Measurements from ENCODE around the gene MBD2. TPM values are rescaled to one million over a fixed set of nuclear protein-coding genes. Genes with fewer than 3 reads are reported as not detected.

Gene MBD2
- total RNA-seq, 1 experiment from 2014 or later: 79.7 TPM

GRCh38 chr18:54239601-54240000 is 15.1 kb upstream of the MBD2 start:
- Histone ChIP-seq H3K4me3 (ENCODE audit: low read depth, low read length, poor library complexity, severe bottlenecking) (no peak overlapping the region), H3K4me1 (ENCODE audit: insufficient read depth, low read length, poor library complexity, severe bottlenecking) (no peaks in the 10 kb centered on the region), H3K27ac (ENCODE audit: low read depth, low read length, poor library complexity, severe bottlenecking) (no peak overlapping the region), H3K27me3 (replicated peaks; ENCODE audit: insufficient read depth, low read depth, low read length, poor library complexity) (no peaks in the 10 kb centered on the region), H3K9me3 (ENCODE audit: low read depth, low read length, poor library complexity, severe bottlenecking) (no peaks in the 10 kb centered on the region), H3K36me3 (ENCODE audit: insufficient read depth, low read length, poor library complexity, severe bottlenecking) (no peaks in the 10 kb centered on the region)
- DNase-seq (ENCODE audit: low spot score): no peak
- BruUV-seq (replicated peaks): no TSS peak
- ChIA-PET POLR2A (ENCODE audit: low non-redundant PET) (no interaction called here), CTCF (no interaction called here)
- intact Hi-C loops (cut with micrococcal nuclease; ENCODE audit: unreplicated experiment): no loop called here
- TF ChIP-seq, protein P1, sequence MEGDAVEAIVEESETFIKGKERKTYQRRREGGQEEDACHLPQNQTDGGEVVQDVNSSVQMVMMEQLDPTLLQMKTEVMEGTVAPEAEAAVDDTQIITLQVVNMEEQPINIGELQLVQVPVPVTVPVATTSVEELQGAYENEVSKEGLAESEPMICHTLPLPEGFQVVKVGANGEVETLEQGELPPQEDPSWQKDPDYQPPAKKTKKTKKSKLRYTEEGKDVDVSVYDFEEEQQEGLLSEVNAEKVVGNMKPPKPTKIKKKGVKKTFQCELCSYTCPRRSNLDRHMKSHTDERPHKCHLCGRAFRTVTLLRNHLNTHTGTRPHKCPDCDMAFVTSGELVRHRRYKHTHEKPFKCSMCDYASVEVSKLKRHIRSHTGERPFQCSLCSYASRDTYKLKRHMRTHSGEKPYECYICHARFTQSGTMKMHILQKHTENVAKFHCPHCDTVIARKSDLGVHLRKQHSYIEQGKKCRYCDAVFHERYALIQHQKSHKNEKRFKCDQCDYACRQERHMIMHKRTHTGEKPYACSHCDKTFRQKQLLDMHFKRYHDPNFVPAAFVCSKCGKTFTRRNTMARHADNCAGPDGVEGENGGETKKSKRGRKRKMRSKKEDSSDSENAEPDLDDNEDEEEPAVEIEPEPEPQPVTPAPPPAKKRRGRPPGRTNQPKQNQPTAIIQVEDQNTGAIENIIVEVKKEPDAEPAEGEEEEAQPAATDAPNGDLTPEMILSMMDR (conservative IDR thresholded peaks at IDR 0.05; ENCODE audit: low read depth, low read length): no peak
- no peak for TF ChIP-seq EZH2 (IDR thresholded peaks at IDR 0.05; ENCODE audit: borderline replicate concordance, low read depth, low read length, poor library complexity, severe bottlenecking)

- no peaks in the 10 kb centered on the region for H3K27me3 ChIP-seq (replicated peaks; ENCODE audit: insufficient read depth, low read depth, low read length, poor library complexity)
- no peaks in the 10 kb centered on the region for H3K4me1 ChIP-seq (ENCODE audit: insufficient read depth, low read length, poor library complexity, severe bottlenecking)
- intact Hi-C loops (cut with micrococcal nuclease; ENCODE audit: unreplicated experiment): no loop called here
- DNase-seq (ENCODE audit: low spot score): no peak
- BruUV-seq (replicated peaks): no TSS peak
- H3K4me3 ChIP-seq (ENCODE audit: low read depth, low read length, poor library complexity, severe bottlenecking): no peak overlapping the region
- ChIA-PET POLR2A (ENCODE audit: low non-redundant PET) (no interaction called here), CTCF (no interaction called here)
- no peak overlapping the region for H3K27ac ChIP-seq (ENCODE audit: low read depth, low read length, poor library complexity, severe bottlenecking)
- no peaks in the 10 kb centered on the region for H3K36me3 ChIP-seq (ENCODE audit: insufficient read depth, low read length, poor library complexity, severe bottlenecking)
- TF ChIP-seq EZH2 (IDR thresholded peaks at IDR 0.05; ENCODE audit: borderline replicate concordance, low read depth, low read length, poor library complexity, severe bottlenecking): no peak
- TF ChIP-seq, protein P1 (conservative IDR thresholded peaks at IDR 0.05; ENCODE audit: low read depth, low read length): no peak
- no peaks in the 10 kb centered on the region for H3K9me3 ChIP-seq (ENCODE audit: low read depth, low read length, poor library complexity, severe bottlenecking)
Observed at GRCh38 chr18:54239091-54239490, 14.6 kb upstream of the MBD2 start.

GRCh38 chr18:54238173-54238936 is 13.9 kb upstream of the MBD2 start:
- no peak overlapping the region for H3K27ac ChIP-seq (ENCODE audit: low read depth, low read length, poor library complexity, severe bottlenecking)
- POLR2A ChIA-PET (ENCODE audit: low non-redundant PET): no interaction called here
- DNase-seq (ENCODE audit: low spot score): no peak
- H3K4me1 ChIP-seq (ENCODE audit: insufficient read depth, low read length, poor library complexity, severe bottlenecking): no peaks in the 10 kb centered on the region
- H3K36me3 ChIP-seq (ENCODE audit: insufficient read depth, low read length, poor library complexity, severe bottlenecking): no peaks in the 10 kb centered on the region
- no peak overlapping the region for H3K4me3 ChIP-seq (ENCODE audit: low read depth, low read length, poor library complexity, severe bottlenecking)
- CTCF ChIA-PET: no interaction called here
- TF ChIP-seq, protein P1 (conservative IDR thresholded peaks at IDR 0.05; ENCODE audit: low read depth, low read length): no peak
- no peak for TF ChIP-seq EZH2 (IDR thresholded peaks at IDR 0.05; ENCODE audit: borderline replicate concordance, low read depth, low read length, poor library complexity, severe bottlenecking)
- intact Hi-C loops (cut with micrococcal nuclease; ENCODE audit: unreplicated experiment): no loop called here
- H3K9me3 ChIP-seq (ENCODE audit: low read depth, low read length, poor library complexity, severe bottlenecking): no peaks in the 10 kb centered on the region
- BruUV-seq (replicated peaks): no TSS peak
- H3K27me3 ChIP-seq (replicated peaks; ENCODE audit: insufficient read depth, low read depth, low read length, poor library complexity): no peaks in the 10 kb centered on the region
